D721Med (cell line): ENCODE data around the gene ST3GAL3.

Experiments used
- DNase-seq: peaks from one replicate; pipeline ENCODE4 v3.0.0; 2011; ENCODE audit warnings: low spot score; ENCODE audit not compliant: insufficient read length
- FAIRE-seq: peaks from 2 replicates; lab custom pipeline; 2011; peaks lifted over from hg19 to GRCh38; lab: Jason Lieb, UNC
- CTCF ChIP-seq: IDR thresholded peaks from 2 replicates; pipeline ENCODE4 v1.5.1; 2012; ENCODE audit warnings: mild to moderate bottlenecking, control low read depth; ENCODE audit not compliant: insufficient read depth; ENCODE audit errors: missing control alignments

The ST3GAL3 gene

GRCh38 chr1:43754892-43755291 is 47.6 kb downstream of the ST3GAL3 start:
- no peak for FAIRE-seq
- DNase-seq = no peak
- no peak for TF ChIP-seq CTCF

GRCh38 chr1:43757343-43758053 is 50.2 kb downstream of the ST3GAL3 start:
- FAIRE-seq (no peak), DNase-seq (no peak)
- no peak for TF ChIP-seq CTCF

- FAIRE-seq = no peak
- TF ChIP-seq CTCF = no peak
These were observed 53.5 kb downstream of the ST3GAL3 start for GRCh38 chr1:43760745-43761317.

GRCh38 chr1:43763497-43763973 is 56.2 kb downstream of the ST3GAL3 start:
- FAIRE-seq (peak; percentile 88), DNase-seq (peak; percentile 50)

More at GRCh38 chr1:43760745-43761317, 53.5 kb downstream of the ST3GAL3 start:
- no peak for DNase-seq

GRCh38 chr1:43764581-43764980 is 57.2 kb downstream of the ST3GAL3 start:
- FAIRE-seq (no peak), DNase-seq (no peak)
- TF ChIP-seq CTCF = no peak

More at GRCh38 chr1:43763497-43763973, 56.2 kb downstream of the ST3GAL3 start:
- peak; percentile 97 for TF ChIP-seq CTCF

GRCh38 chr1:43766086-43766784 is 58.9 kb downstream of the ST3GAL3 start:
- no peak for TF ChIP-seq CTCF
- DNase-seq (no peak), FAIRE-seq (no peak)
